Measurements from ENCODE around the gene WBP1L. TPM values are rescaled to one million over a fixed set of nuclear protein-coding genes. Genes with fewer than 3 reads are reported as not detected.
"Not testable (repeated sequence)": the region's sequence is repeated elsewhere in the genome, so short reads cannot be mapped to it uniquely, and the experiment has no call there.

The WBP1L gene
- polyA plus RNA-seq, 1 donor: 41.7 TPM

GRCh38 chr10:102758240-102758932 is 14.6 kb downstream of the WBP1L start:
- no peak for DNase-seq

GRCh38 chr10:102758933-102759262 is 15.2 kb downstream of the WBP1L start:
- not testable (repeated sequence) for DNase-seq

GRCh38 chr10:102759497-102760210 is 15.9 kb downstream of the WBP1L start:
- no peak for DNase-seq

- DNase-seq: no peak
Observed at GRCh38 chr10:102761981-102762380, 18.2 kb downstream of the WBP1L start.

- DNase-seq: no peak
Observed at GRCh38 chr10:102762401-102763015, 18.8 kb downstream of the WBP1L start.

GRCh38 chr10:102763037-102763607 is 19.4 kb downstream of the WBP1L start:
- no peak for DNase-seq

- no peak for DNase-seq
Observed at GRCh38 chr10:102764470-102765161, 20.9 kb downstream of the WBP1L start.

GRCh38 chr10:102765336-102765735 is 21.6 kb downstream of the WBP1L start:
- no peak for DNase-seq

- DNase-seq: no peak
Observed at GRCh38 chr10:102767428-102768160, 23.8 kb downstream of the WBP1L start.

- no peak for DNase-seq
Observed at GRCh38 chr10:102769375-102770107, 25.8 kb downstream of the WBP1L start.

GRCh38 chr10:102770108-102770482 is 26.3 kb downstream of the WBP1L start:
- no peak for DNase-seq

GRCh38 chr10:102770792-102771191 is 27.0 kb downstream of the WBP1L start:
- no peak for DNase-seq

GRCh38 chr10:102773320-102773719 is 29.6 kb downstream of the WBP1L start:
- DNase-seq: no peak

- DNase-seq: no peak
Observed at GRCh38 chr10:102773986-102774385, 30.2 kb downstream of the WBP1L start.

- DNase-seq: no peak
Observed at GRCh38 chr10:102775201-102775934, 31.6 kb downstream of the WBP1L start.

GRCh38 chr10:102775935-102776669 is 32.4 kb downstream of the WBP1L start:
- DNase-seq: peak; percentile 87

GRCh38 chr10:102776779-102777456 is 33.2 kb downstream of the WBP1L start:
- DNase-seq: peak; percentile 90

GRCh38 chr10:102777711-102778453 is 34.1 kb downstream of the WBP1L start:
- DNase-seq: no peak
